Right kidney (tissue), 9 donors: ENCODE results near the gene PRR20A.
"Not testable (repeated sequence)": the region's sequence is repeated elsewhere in the genome, so short reads cannot be mapped to it uniquely, and the experiment has no call there.

Experiments
- DNase-seq: peaks from one replicate; pipeline ENCODE4 v3.0.0-alpha.2; 2016
- long read RNA-seq, 8 donors: transcript quantifications; one replicate each; lab custom pipeline, GENCODE V29; 2026

Gene PRR20A
- long read RNA-seq, donor 1, result 0 reads
- long read RNA-seq, donor 2, result 0 reads
- long read RNA-seq, donor 3, result 0 reads
- long read RNA-seq, donor 4, result 0 reads
- long read RNA-seq, donor 5, result 0 reads
- long read RNA-seq, donor 6, result 0 reads
- long read RNA-seq, donor 7, result 0 reads
- long read RNA-seq, donor 8, result 0 reads

DNA sequence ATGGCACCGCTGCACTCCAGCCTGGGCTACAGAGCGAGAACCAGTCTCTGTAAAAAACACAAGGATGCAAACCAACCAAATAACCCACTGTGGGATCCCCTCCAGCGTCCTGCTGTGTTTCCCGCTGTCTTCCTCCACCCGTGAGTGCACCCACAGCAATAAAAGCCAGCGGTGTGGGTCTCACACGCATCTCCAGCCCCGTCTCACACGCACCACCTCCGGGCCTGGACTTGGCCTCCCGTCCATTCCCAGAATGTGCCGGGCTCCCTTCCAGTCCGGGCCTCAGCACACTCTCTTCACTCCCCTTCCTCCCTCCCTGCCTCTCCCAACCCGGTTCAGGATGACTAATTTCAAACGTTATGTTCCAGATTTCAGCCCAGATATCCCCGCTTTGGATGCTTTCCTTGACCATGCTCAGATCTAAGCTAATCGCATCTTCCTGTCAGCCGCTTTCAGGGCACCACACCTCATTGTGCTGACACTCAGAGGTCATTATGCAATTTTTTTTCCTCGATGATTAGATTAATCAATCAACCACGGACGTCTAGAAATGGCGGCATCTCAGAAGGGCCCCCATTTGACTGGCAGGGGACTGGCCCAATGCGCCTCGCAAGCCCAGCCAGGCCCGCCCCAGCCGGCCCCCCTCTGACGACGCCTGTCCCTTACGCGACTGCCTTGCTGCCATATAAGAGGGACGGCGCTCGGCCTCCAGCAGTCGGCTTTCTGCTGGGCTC is at the start of gene PRR20A:
PRR20A (plus strand) TSS at position 684 of the 734 bp plus-strand sequence. CDS start 387 bp downstream, outside the sequence.
- not testable (repeated sequence) for DNase-seq

DNA sequence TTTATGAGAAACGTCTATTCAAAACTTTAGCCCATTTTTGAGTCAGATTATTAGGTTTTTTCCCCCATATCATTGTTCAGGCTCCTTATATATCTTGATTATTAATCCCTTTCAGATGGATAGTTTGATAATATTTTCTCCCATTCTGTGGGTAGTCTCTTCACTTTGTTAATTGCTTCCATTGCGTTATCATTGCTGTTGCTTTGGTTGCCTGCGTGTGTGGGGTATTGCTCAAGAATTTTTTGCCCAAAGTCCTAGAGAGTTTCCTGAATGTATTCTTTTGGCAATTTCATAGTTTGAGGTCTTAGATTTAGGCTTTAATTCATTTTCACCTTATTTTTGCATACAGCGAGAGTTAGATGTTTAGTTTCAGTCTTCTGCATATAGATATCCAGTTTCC is 25.8 kb upstream of the PRR20A start:
- no peak for DNase-seq

DNA sequence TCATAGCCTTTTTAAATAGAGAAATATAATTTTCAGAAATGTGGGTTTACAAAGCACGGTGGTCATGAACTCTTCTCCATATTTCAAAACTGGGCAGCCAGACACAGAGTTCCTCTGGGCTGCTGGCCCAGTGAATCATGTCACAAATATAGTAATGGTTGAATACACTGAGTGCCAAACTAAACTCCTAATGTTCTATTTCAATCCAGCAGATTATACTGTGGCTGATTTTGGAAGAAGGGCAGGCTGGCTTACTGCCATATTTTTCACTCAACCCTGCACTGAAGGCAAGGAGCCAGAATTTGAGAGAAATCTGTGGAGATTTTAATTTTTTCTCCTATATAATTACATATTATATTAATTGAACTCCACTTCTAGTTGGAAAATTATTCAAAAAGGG is 17.0 kb upstream of the PRR20A start:
- DNase-seq, result no peak

DNA sequence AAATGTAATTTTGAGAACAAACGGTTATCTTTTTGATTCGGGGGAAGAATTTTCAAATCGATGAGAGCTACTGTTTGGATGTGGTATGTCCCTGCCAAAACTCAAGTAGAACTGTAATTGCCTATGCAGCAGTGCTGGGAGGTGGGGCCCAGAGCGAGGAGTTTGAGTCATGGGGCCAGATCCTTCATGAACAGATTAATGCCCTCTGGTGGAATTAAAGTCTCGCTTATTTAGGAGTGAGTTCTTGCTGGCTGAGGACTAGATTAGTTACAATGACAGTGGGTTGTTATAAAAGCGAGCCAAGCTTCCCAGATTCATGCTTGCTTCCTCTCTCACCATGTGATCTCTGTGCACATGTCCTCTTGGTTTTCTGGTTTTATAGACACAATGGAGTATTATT is 11.8 kb upstream of the PRR20A start:
- DNase-seq, result no peak

DNA sequence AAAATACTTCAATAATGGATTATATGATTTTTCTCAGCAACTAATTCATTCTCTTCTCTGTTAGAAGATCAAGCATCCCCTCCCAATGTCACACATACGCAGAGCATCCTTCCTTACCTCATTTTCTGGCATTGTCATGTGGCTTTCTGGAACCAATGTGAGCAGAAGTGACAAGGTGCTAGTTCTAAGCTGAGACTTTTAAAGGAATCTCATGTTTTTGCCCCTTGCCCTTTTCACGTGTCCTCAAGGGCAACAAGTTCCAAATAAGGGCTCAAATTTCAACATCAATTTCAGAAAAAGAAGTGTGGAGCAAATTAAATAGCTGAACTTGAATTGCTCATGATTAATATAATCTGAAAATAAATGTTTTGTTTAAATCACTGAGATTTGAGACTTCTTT is 4.6 kb upstream of the PRR20A start:
- DNase-seq, result no peak

DNA sequence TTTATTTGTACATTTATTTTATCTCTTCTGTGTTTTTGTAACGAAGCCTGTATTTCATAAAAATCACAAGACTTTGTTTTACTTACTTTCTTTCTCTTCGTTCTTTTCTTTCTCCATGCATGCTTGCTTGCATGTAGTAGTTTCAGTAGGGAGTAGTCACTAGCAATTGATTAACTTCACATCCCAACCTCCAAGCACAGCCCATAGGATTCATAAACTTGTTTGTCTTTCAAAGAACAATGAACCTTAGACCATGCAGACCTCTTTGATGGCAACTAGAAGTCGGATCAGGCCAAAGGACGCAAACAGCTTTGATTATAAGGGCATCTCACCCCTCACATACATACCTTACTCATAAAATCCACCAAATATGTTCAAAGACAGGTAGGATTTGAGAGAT is 3.1 kb upstream of the PRR20A start:
- DNase-seq, result no peak

DNA sequence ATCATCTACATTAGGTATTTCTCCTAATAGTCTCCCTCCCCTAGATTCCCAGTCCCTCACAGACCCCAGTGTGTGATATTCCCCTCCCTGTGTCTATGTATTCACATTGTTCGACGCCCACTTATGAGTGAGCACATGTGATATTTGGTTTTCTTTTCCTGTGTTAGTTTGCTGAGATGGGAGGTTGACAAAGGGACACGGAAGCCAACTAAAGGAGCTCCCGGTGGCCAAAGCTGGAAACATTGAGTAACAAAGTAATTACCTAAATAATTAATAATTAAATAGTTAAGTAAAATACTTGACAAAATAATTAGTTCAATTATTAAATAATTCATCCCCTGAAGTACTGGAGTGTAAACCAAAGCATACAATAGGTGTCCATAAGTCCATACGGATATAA is 1.7 kb upstream of the PRR20A start:
- DNase-seq, result no peak

DNA sequence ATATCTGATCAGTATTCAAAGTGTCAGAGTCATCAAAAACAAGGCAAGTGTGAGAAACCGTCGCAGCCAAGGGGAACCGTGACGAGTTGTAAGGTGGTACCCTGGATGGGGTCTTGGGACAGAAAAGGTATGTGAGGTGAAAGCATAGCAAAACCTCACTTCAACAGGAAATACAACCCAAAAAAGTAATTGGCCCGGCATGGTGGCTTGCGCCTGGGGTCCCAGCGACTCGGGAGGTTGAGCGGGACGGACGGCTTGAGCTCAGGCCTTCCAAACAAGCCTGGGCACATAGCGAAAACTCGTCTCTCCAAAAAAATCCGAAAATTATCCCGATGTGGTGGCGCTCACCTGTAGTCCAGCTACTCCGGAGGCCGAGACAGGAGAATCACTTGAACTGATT is 937 bp upstream of the PRR20A start:
- DNase-seq, result not testable (repeated sequence)

DNA sequence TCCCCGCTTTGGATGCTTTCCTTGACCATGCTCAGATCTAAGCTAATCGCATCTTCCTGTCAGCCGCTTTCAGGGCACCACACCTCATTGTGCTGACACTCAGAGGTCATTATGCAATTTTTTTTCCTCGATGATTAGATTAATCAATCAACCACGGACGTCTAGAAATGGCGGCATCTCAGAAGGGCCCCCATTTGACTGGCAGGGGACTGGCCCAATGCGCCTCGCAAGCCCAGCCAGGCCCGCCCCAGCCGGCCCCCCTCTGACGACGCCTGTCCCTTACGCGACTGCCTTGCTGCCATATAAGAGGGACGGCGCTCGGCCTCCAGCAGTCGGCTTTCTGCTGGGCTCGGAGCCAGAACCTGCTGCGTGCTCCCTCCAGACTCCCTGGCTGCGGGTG is 6.5 kb downstream of the PRR20A start, which contains the start of gene PRR20B:
PRR20B (plus strand) TSS at position 301 of the 400 bp plus-strand sequence. CDS start 387 bp downstream, outside the sequence.
- DNase-seq, result not testable (repeated sequence)

DNA sequence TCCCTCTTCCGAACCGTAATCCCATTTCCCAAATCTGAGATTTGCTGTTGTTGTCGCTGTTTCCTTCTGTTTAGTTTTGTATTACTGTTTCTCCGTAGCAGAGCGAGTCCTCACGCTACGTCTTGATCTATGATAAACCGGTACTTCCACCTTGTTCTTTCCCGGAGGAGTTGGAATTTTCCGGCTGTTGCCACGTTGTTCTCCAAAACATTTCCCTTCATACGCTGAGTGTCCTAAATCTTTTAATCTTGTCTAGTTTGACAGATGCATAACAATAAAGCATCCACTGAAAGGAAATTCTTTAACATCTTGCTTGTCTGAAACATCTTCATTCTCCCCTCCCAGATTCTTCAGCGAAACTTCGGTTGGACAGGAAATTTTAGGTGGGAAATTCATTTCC is 7.4 kb downstream of the PRR20A start:
- not testable (repeated sequence) for DNase-seq

DNA sequence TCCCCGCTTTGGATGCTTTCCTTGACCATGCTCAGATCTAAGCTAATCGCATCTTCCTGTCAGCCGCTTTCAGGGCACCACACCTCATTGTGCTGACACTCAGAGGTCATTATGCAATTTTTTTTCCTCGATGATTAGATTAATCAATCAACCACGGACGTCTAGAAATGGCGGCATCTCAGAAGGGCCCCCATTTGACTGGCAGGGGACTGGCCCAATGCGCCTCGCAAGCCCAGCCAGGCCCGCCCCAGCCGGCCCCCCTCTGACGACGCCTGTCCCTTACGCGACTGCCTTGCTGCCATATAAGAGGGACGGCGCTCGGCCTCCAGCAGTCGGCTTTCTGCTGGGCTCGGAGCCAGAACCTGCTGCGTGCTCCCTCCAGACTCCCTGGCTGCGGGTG is 13.0 kb downstream of the PRR20A start, which contains the start of gene PRR20C:
PRR20C (plus strand) TSS at position 301 of the 400 bp plus-strand sequence. CDS start 387 bp downstream, outside the sequence.
- not testable (repeated sequence) for DNase-seq

DNA sequence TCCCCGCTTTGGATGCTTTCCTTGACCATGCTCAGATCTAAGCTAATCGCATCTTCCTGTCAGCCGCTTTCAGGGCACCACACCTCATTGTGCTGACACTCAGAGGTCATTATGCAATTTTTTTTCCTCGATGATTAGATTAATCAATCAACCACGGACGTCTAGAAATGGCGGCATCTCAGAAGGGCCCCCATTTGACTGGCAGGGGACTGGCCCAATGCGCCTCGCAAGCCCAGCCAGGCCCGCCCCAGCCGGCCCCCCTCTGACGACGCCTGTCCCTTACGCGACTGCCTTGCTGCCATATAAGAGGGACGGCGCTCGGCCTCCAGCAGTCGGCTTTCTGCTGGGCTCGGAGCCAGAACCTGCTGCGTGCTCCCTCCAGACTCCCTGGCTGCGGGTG is 19.6 kb downstream of the PRR20A start, which contains the start of gene PRR20D:
PRR20D (plus strand) TSS at position 301 of the 400 bp plus-strand sequence. CDS start 387 bp downstream, outside the sequence.
- DNase-seq, result not testable (repeated sequence)

DNA sequence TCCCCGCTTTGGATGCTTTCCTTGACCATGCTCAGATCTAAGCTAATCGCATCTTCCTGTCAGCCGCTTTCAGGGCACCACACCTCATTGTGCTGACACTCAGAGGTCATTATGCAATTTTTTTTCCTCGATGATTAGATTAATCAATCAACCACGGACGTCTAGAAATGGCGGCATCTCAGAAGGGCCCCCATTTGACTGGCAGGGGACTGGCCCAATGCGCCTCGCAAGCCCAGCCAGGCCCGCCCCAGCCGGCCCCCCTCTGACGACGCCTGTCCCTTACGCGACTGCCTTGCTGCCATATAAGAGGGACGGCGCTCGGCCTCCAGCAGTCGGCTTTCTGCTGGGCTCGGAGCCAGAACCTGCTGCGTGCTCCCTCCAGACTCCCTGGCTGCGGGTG is 26.2 kb downstream of the PRR20A start, which contains the start of gene PRR20E:
PRR20E (plus strand) TSS at position 301 of the 400 bp plus-strand sequence. CDS start 387 bp downstream, outside the sequence.
- DNase-seq, result not testable (repeated sequence)

DNA sequence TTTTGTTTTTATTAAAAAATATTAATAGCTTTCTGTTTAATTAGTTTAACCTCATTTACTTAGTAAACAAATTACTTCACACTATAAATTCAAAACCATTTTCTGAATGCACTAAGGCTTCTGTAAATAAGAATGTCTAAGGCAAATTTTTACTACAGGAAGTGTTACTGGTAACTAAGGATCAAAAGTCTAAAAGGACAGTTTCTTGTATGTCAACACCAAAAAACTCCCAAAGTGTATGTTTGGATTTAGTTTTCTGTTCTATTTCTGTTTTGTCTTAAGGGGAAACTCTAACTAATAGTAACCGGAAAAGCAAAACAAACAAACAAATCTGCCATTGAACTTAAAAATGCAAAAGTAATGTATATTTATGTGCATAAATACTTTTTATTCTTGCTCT is 50.9 kb downstream of the PRR20A start:
- DNase-seq, result no peak
